ENCODE data around the gene STRIP1.

The STRIP1 gene

DNA sequence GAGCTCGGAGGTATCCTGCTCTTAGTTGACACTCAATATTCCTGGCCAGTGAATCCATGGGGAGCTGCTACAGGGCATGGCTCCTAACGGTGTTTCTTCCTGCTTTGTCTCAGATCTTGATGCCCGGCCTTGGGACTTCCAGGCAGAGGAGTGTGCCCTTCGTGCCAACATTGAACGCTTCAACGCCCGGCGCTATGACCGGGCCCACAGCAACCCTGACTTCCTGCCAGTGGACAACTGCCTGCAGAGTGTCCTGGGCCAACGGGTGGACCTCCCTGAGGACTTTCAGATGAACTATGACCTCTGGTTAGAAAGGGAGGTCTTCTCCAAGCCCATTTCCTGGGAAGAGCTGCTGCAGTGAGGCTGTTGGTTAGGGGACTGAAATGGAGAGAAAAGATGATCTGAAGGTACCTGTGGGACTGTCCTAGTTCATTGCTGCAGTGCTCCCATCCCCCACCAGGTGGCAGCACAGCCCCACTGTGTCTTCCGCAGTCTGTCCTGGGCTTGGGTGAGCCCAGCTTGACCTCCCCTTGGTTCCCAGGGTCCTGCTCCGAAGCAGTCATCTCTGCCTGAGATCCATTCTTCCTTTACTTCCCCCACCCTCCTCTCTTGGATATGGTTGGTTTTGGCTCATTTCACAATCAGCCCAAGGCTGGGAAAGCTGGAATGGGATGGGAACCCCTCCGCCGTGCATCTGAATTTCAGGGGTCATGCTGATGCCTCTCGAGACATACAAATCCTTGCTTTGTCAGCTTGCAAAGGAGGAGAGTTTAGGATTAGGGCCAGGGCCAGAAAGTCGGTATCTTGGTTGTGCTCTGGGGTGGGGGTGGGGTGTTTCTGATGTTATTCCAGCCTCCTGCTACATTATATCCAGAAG is 19.4 kb downstream of the STRIP1 start:
- peak; percentile 64 for DNase-seq

DNA sequence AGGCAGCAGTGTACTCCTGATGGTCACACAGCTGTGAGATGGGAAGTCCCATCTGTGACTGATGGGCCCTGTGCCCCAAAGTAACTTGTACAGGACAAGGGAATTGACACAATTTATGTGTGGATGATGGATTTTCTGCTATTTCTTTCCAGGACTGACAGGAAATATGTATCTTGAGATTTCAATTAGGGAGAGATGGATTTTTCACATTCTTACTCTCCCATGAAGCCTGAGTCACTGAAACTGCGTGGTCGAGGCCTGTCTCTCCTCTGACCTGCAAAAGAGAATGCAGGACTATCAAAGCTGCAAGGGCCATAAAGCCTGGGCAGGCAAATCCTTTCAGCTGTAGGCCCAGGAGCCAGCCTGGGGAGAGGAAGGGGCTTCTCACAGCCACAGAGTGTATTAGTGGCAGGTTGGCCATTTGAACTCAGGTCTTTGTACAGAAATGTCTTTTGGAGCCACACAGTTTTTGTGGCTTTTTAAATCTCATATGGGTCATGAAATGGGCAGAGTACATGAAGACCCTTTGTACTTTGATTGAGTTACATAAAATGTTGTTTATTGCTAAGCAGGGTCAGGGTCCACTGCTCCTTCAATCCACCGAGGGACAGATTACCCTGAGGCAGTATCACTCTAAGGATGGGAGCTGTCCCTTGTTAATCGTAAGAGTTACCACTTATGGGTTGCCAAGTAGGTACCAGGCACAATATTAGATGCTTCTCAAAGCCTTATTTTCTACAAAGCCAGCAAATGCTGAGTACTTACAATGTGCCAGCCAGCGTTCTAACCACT is 21.3 kb downstream of the STRIP1 start:
- no peak for DNase-seq

DNA sequence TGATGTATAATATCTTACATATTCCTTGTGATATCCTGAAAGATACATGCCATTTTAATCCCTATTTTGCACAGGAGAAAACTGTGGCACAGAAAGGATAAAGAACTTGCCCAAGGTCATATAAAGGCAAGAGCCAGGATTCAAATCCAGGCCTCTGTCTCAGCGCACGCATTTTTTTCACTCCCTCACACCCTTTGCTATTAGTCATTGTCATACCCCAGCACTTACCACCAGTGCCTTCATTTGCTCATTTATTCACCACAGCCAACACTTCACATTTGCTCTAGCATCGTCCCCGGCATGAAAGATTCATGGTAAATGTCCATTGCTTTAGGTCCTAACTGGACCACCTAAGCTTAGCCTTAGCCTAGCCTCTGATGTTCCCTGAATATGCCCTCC is 21.9 kb downstream of the STRIP1 start:
- no peak for DNase-seq

DNA sequence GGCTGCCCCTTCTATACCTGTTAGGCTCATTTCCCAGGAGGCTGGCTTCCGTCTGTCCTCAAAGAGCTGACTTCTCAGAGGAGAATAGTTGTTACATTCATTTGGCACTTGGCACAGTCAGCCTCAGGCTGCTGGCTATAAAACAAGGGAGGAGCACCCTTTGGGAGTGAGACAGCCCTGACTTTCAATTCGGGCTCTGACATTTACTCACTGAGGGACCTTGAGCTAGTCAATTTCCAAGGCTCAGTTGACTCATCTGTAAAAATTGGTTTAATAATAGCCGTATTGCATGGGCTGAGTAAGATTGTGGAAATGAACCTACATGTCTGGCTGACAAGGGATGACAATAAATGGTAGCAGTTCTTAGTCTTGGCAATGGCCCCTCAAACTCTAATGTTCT is 22.4 kb downstream of the STRIP1 start:
- DNase-seq: no peak

DNA sequence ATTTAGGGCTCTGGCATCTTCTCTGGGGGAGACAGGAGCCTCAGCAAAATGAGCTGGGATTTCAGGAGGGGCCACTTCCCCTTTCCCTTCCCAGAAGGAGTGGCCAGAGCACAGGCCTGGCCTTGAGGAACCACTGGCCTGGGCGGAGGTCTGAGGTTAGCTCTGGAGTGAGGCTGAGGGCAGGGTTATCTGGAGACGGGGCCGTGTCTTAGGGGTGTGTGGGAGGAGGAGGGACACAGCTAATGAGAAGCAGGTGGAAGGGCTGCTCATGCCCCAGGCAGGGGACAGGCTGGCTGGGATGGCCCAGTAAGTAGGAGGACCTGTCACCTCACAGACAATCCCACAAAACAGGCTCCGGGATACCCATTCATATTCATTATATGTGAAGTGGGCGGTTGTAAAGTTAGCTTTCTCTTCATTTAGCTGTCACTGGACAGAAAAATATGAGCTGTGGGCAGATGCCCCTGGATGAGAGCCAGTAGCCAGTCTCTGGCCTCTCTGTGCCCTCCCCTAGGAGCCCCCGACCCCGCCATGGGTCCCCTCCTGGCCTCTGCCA is 23.6 kb downstream of the STRIP1 start:
- DNase-seq: no peak

DNA sequence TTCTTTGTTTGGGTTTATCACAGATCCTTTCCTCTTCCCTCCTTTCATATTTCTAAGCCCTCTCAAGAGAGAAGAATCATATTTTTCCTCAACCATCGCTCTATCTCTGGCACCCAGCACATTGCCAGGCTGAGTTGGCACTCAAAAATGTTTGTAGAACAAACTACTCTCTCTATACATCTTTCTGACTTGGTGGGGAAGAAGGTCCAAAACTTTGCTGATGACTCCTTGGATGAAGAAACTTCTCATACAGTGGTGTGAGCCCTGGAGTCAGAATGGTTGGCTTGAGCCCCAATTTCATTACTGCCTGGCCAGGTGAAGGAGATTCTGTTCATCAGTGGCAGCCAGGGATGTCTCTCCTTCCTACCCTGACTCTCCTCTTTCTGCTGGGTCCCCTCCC is 24.2 kb downstream of the STRIP1 start:
- no peak for DNase-seq

DNA sequence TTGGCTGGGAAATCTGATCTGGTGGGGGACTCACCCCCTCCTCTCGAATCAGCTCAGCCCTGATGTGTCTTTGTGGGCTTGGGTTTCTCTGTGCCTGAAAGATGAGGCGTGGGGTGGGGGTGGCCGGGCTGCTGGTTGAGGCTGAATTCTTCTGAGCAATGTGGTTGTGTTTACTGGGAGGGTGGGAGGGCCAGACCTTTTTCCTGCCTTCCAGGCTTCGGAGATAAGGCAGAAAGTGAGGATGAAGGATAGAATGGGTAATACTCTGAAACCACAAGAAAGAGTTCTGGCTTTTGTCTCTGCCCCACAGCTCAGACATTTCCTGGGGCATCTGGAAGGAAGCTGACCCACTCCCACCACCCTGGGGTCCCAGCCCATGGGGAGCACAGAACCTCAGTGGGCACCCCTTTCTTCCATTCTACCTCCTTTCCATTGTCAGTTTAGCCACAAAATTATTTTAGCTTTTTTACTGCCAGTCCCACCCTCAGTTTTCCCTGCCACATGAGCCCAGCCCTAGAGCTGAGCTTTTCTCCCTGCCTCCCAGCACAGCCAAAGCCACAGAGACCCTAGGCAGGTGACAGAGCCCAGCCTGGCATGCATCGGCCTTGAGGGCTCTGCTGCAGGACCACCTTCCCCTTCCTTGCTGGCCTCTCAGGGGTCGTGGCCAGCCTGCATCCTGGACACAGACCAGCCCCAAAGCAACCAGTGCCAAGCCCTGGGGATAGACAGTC is 24.9 kb downstream of the STRIP1 start:
- DNase-seq: no peak

DNA sequence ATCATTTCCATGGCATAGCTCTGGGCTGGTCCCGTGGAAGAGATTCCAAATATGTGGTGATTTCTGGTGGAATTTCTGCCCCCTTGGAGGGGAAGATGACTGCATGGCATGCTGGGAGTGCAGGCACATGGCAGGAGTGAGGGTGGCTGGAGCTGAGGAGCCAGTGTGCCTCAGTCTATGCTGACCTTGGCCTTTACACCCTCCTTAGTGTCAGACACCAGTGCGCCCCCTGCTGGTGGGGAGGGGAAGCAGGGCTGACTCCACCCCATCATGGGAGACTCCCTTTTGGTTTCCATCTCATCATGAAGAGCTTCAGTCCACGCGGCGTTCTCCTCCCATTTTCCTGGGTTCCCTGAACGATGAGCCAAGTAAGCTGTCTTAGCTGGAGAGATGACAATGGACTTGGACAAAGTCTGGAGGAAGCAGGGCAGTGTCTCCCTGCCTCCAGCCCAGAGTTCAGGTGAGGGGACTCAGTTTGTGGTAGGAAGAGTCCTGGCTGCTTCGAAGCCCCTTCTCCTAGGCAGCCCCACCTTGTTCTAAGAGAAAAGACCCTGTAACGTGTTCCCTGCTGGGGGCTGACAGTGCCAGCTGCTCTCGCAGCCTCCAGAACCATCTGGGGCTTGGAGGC is 25.7 kb downstream of the STRIP1 start:
- peak; percentile 81 for DNase-seq

DNA sequence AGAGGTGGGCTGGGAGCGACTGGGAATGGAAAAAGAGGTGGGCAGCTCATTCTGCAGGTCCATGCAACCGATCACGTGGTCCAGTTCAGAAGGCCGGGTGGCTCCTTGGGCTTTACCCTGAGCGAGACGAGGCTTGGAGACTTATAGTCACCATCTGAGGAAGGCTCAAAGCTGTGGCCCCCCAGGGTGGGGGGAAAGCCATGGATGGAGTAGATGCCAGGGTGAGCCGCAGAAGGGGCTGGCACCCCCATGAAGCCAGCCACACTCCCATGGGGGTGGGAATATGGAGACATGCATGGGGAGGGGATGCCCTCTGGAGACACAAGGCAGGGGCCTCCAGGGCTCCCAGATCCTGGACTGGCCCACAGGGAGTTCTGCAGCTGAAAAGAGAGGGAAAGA is 26.2 kb downstream of the STRIP1 start:
- no peak for DNase-seq

DNA sequence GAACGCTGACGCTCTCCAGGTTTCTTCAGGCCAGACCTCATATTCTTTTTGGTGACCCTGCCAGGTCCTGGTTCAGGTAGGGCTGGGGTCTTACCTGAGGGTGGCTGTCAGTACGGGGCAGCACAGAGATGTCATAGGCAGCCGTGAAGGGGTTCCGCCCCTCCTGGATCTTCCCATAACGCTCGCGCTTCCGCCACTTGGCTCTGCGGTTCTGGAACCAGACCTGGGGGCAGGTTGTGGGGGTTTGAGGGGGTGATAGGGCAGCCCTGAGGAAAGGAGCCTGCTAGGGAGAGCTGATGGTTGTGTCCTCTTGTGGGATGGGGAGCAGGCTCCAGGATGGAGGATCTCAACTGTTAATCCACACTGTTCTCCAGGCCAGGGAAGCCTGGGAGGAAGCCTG is 26.9 kb downstream of the STRIP1 start:
- no peak for DNase-seq

DNA sequence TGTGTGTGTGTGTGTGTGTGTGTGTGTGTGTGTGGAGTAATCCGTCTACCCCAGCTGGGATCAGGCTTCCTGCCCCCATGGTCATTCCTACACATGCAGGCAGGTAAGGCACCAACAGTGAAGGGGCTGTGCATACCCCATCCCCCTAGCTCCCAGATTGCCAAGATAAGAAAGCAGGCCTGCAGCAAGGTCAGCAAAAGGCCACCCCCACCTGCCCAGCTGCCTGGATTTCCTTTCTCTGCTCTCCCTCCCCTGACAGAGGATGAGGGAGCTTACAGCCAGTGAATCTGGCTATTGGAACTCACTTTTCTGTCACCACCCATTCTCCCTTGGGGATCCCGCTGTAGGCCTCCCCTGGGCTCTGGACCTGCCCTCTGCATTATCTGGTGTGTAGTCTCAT is 28.2 kb downstream of the STRIP1 start:
- DNase-seq: no peak

DNA sequence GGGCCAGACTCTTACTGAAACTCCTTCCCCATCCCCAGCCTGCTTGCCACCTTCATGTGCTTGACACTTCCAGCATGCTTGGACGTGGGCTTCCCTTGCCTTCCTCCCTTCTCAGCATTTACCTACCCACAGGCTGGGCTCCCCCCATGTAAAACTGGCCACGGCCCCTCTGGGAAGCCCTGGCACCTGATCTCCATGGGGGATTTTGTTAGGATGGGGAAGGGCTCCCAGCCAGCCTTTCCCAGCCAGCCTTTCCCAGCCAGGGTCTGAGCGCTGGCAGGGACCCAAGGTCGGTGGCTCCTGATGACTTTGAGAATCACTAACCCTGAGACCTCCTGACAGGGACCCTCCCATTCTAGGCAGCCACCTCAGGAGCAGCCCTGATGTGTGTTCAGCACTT is 29.4 kb downstream of the STRIP1 start:
- no peak for DNase-seq

DNA sequence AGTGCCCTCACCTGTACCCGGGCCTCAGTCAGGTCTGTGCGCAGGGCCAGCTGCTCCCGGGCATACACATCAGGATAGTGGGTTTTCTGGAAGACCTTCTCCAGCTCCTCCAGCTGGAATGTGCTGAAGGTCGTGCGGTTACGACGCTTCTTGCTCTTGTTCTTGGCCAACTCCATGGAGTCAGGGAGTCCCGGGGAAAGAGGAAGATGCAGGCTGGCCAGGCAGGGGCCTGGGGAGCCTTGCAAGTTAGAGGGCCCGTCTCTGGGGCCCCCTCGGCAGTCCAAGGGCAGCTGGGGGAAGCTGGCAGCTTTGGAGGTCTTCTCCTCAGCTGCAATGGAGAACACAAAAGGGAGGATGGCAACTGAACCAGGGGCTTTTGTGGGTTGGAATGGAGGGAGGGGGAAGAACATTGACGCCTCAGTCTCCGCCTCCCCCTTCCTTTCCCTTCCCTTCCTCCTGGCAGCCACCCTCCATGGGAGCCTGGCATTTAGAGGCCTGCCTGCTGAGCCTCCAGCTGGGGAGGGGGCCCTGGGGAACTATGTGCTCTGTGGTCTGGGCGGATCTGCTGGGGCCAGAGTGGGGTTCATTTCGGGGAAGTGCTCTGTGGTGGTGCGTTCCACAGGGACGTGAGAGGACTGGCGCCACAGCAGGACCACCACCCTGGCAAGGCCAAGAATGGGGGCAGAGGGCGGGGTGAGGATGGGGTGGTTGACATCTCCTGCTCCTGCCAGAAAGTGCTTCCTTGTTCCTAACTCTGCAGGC is 30.3 kb downstream of the STRIP1 start:
- DNase-seq: no peak

DNA sequence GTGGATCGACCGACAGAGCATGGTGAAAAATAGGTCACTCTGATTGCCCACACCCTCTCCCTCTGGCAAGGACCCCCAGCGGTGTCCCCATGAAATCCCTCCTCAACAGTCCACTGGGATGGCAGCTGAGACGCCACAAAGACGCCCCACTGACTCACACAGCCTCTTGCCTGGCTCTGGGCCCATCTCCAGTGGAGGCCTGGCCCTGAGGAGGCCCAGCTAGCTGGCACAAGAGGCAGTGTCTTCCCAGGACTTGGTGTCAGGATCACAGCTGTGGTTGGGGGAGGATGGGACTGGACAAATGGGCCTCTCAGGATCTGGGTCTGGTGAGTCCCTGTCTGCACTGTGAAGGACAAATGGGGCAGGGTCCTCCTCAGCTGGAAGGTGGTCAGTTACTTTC is 31.4 kb downstream of the STRIP1 start:
- no peak for DNase-seq

DNA sequence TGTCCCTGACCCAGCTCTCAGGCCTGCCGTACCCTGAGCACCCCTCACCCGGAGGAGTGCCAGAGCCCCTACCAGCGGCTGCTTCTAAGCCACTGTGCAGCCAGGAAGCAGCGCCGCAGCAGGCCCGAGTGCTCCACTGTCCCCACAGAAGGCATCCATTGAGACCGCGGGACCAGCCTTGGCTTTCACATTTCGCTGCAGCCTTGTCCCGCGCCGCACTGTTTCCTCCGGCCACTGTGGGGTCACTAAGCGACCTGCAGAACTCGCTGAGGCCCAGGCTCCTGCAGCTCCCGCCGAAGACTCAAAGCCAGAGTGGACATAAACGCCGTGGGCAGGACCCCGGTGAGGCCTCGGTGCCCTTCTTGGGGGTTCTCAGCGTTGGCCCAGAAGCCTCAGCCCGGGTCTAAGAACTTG is 33.1 kb downstream of the STRIP1 start:
- no peak for DNase-seq

DNA sequence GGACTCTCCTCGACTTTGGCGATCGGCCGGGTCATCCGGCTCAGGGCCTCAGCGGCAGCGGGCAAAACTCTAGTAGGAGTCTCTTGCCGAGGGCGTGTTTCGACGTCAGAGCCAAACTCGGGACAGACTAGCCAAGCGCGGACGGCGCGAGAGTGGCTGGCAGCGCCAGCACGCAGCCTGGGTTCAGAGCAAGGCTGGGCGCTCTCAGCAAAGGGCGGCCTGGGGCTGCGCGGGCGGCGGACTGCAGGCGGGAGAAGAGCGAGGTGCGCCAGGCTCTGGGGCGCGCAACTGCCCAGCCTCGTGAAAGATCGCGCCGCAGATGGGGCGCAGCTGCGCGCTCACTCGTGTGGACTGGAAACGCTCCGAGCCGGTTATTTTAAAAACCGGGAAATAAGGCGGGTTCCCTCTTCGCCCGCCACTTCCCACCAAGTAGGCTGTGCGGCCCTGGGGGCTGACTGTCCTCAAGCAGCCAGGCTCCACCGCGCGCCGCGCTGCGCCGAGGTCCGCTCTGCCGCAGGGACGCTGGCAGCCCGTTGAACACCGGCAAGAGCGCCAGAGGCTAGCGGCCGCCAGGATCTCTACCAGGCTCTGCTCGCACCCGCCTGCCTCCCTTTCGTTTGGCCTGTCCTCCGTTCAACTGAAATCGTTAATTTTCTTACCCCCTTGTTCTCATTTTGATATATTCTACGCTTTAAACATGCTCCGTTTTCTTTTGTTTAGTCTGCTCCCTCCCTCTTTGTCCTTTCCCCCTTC is 33.6 kb downstream of the STRIP1 start:
- no peak for DNase-seq

DNA sequence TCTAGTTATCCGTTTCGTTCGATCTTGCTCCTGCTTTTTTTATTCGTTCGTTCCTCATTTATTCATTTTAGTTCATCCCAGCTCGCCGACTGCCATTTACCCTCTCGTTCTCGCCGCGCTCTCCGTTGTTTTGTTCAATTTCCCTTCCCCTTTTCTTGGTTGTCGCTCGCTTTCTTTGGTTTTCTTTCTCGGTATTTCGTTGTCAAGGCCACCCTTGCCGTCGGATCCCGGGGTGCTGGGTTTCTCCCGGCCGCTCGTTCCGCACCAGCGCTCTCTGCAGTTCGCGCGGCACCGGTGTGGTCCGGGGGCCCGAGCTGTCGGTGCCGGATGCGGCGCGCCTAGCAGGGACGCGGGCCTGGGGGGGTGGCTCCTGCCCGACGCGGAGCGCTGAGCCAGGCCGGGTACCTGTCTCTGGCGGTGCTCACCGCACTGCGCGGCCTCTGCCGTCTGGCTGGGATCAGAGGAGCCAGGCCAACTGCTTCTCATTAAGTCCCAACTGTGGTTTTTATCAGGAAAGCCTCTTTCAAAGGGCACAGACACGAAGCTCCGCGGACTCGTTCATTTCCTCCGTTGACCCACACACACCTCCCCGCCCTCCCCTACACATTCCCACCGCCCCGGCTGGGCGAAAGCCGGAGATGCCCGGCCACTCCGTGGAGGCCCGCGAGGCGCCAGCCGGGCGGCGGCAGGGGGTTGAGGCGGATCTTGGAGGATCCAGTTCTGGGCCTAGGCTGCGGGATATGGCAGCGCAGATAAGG is 34.4 kb downstream of the STRIP1 start:
- no peak for DNase-seq

DNA sequence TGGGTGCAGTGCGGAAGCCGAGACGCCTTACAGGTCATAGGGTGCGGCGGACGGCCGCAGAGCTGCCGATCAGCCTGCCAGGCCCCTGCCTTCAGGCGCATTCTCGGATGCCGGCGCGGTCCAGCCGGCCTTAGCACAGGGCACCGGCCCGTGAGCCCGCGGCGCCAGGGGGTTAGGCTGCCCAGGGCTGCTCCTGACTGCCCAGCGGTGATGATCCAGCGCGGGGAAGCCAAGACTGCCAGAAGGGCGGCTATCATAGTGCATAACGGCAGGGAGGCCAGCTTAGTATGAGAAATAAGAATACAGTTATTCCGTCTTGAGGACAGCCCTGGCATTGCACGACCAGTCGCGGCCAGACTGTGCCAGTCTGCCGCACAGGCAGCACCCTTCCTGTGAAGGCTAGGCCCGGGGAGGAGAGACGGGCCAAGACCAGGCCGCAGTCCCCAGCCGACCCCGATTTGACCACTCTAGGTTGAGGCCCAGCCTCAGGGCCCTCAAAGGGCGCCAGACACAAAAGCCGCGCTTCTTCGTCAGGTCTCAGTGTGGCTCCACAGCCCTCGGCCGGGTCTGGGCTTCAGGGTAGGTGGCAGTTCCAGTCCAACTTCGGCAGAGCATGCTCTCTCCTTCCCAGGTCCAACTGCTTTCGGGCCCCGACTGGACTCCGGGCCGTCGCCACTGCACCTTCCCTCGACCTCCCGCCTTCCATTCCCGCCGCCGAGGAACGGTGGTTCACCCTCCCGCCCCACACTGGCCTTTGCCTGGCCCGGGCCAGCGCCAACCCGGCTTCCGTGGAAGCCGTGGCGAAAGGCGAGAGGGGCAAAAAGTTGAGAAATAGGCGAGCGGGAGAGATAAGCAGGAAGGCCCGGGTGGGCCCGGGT is 35.2 kb downstream of the STRIP1 start:
- no peak for DNase-seq

DNA sequence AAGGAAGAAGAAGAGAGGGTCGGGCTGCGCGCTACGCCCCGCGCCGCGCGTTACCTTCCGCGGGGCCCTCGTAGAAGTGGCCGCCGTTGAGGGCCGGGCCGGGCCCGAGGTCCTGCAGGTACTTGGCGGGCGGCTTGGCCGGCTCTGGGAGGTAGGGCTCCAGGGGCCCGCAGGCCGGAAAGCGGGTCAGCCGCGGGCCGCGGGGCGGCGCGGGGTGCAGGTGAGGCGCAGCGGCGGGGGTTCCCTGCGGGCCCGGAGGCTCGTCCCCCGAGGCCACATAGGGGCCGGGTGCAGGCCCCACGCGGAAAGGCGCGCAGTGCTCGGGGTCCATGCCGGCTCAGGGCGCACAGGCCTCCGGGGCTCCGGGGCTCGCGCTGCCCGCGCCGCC is 35.9 kb downstream of the STRIP1 start:
- DNase-seq: no peak
